Mesenchymal stem cell (in vitro differentiated cells and primary cell): ENCODE measurements around the gene CYTH1.

Experiments used
- DNase-seq: peaks from one replicate; pipeline ENCODE4 v3.0.0-alpha.2; 2013
- H2AFZ ChIP-seq: one replicate; pipeline ENCODE4 v1.6.1; 2013; ENCODE audit warnings: low read depth, mild to moderate bottlenecking, control low read depth, inconsistent platforms, low read length, moderate library complexity
- H2AK5ac ChIP-seq: 2 replicates; pipeline ENCODE4 v1.6.1; 2013; ENCODE audit warnings: low read length, moderate library complexity, mild to moderate bottlenecking, inconsistent platforms; ENCODE audit not compliant: severe bottlenecking
- H2BK120ac ChIP-seq: one replicate; pipeline ENCODE4 v1.6.1; 2013; ENCODE audit warnings: low read depth, mild to moderate bottlenecking, inconsistent platforms, low read length, moderate library complexity
- H2BK12ac ChIP-seq, 2 experiments: one replicate each; pipeline ENCODE4 v1.6.1; 2013; ENCODE audit warnings: inconsistent platforms in 2 of 2, low read length in 2 of 2, mild to moderate bottlenecking in 2 of 2, moderate library complexity in 2 of 2, control low read depth in 1 of 2
- H2BK15ac ChIP-seq: one replicate; pipeline ENCODE4 v1.6.1; 2013; ENCODE audit warnings: mild to moderate bottlenecking, low read depth, inconsistent platforms; ENCODE audit not compliant: poor library complexity, severe bottlenecking
- H2BK5ac ChIP-seq: 2 replicates; pipeline ENCODE4 v1.6.1; 2013; ENCODE audit warnings: low read depth, mild to moderate bottlenecking, low read length, control low read depth, inconsistent platforms; ENCODE audit not compliant: poor library complexity, severe bottlenecking
- H3K14ac ChIP-seq, 2 experiments: one replicate each; pipeline ENCODE4 v1.6.1; 2013; ENCODE audit warnings: inconsistent platforms in 2 of 2, low read length in 2 of 2, control low read depth in 1 of 2, mild to moderate bottlenecking in 1 of 2, moderate library complexity in 1 of 2
- H3K18ac ChIP-seq, 2 experiments: one replicate each; pipeline ENCODE4 v1.6.1; 2013; ENCODE audit warnings: inconsistent platforms in 2 of 2, low read length in 2 of 2, control low read depth in 1 of 2, low read depth in 1 of 2, mild to moderate bottlenecking in 1 of 2
- H3K23ac ChIP-seq, 2 experiments: one replicate each; pipeline ENCODE4 v1.6.1; 2013; ENCODE audit warnings: inconsistent platforms in 2 of 2, low read length in 2 of 2, mild to moderate bottlenecking in 2 of 2, moderate library complexity in 2 of 2, control low read depth in 1 of 2
- H3K27ac ChIP-seq: 2 replicates; pipeline ENCODE4 v1.5.1; 2013; ENCODE audit warnings: mild to moderate bottlenecking, moderate library complexity, low read length, control low read depth, inconsistent platforms; ENCODE audit not compliant: poor library complexity, severe bottlenecking
- H3K27me3 ChIP-seq, 2 experiments: 2 replicates each; pipeline versions ENCODE4 v1.6.1 to v1.7.0; 2013; ENCODE audit warnings: low read length in 2 of 2, mild to moderate bottlenecking in 2 of 2, moderate library complexity in 2 of 2, control low read depth in 1 of 2, inconsistent platforms in 1 of 2; ENCODE audit not compliant: control insufficient read depth in 1 of 2, insufficient read depth in 1 of 2
- H3K36me3 ChIP-seq, 2 experiments: 2 replicates each; pipeline versions ENCODE4 v1.6.1 to v1.7.0; 2013; ENCODE audit warnings: low read length in 2 of 2, control low read depth in 1 of 2, inconsistent platforms in 1 of 2, low read depth in 1 of 2, mild to moderate bottlenecking in 1 of 2; ENCODE audit not compliant: insufficient read depth in 2 of 2, control insufficient read depth in 1 of 2
- H3K4ac ChIP-seq, 2 experiments: one replicate each; pipeline ENCODE4 v1.6.1; 2013; ENCODE audit warnings: inconsistent platforms in 2 of 2, low read length in 2 of 2, mild to moderate bottlenecking in 2 of 2, moderate library complexity in 2 of 2, control low read depth in 1 of 2, low read depth in 1 of 2
- H3K4me1 ChIP-seq: 2 replicates; pipeline ENCODE4 v1.6.1; 2013; ENCODE audit warnings: low read depth, low read length, control low read depth; ENCODE audit not compliant: control insufficient read depth, insufficient read depth
- H3K4me2 ChIP-seq: 2 replicates; pipeline ENCODE4 v1.6.1; 2013; ENCODE audit warnings: low read length, mild to moderate bottlenecking, inconsistent platforms; ENCODE audit not compliant: poor library complexity, severe bottlenecking
- H3K4me3 ChIP-seq, 2 experiments: 2 replicates each; pipeline versions ENCODE4 v1.5.1 to v1.7.0; 2013; ENCODE audit warnings: low read length in 2 of 2, mild to moderate bottlenecking in 2 of 2, control low read depth in 1 of 2, low read depth in 1 of 2; ENCODE audit not compliant: insufficient read depth in 1 of 2
- H3K79me1 ChIP-seq: replicated peaks from 2 replicates; pipeline ENCODE4 v1.6.1; 2013; ENCODE audit warnings: mild to moderate bottlenecking, control low read depth, low read length, inconsistent platforms; ENCODE audit not compliant: poor library complexity, severe bottlenecking
- H3K9ac ChIP-seq: 2 replicates; pipeline ENCODE4 v1.7.0; 2013; ENCODE audit warnings: mild to moderate bottlenecking, low read length, moderate library complexity
- H3K9me3 ChIP-seq: 2 replicates; pipeline ENCODE4 v1.7.0; 2013; ENCODE audit warnings: mild to moderate bottlenecking, low read length; ENCODE audit not compliant: control insufficient read depth
- H4K8ac ChIP-seq: one replicate; pipeline ENCODE4 v1.6.1; 2013; ENCODE audit warnings: inconsistent platforms, mild to moderate bottlenecking, low read length, moderate library complexity
- H4K91ac ChIP-seq: one replicate; pipeline ENCODE4 v1.6.1; 2013; ENCODE audit warnings: mild to moderate bottlenecking, low read length, inconsistent platforms
- WGBS: methylation state at CpG from one replicate; pipeline ENCODE4 v1.1.7; 2013; ENCODE audit warnings: mixed read lengths; 5-methylcytosine and 5-hydroxymethylcytosine counted together

CYTH1 gene

DNA sequence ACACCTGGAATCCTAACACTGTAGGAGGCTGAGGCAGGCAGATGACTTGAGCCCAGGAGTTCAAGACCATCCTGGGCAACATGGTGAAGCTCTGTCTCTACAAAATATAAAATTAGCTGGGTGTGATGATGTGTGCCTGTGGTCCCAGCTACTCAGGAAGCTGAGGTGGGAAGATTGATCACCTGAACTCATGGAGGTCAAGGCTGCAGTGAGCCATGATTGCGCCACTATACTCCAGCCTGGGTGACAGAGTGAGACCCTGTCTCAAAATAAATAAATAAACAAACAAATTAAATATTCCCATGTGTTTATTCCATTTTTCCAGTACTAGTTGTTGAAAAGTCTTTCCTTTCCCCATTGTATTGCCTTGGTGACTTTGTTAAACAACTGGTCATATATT, 130.0 kb downstream of the CYTH1 start:
- Histone ChIP-seq H3K4me1 (no peaks in the 10 kb centered on the region), H2BK120ac (no peak overlapping the region), H2BK5ac (no peak overlapping the region), H3K36me3 (no peaks in the 10 kb centered on the region), H3K79me1 (no peaks in the 10 kb centered on the region), H2BK12ac (no peak overlapping the region), H3K27ac (no peak overlapping the region), H4K8ac (no peak overlapping the region), H3K9me3 (no peaks in the 10 kb centered on the region), H3K23ac (no peak overlapping the region), H3K4me2 (no peak overlapping the region), H2AK5ac (no peak overlapping the region), H2BK15ac (no peak overlapping the region), H3K14ac (no peak overlapping the region), H4K91ac (no peak overlapping the region), H2AFZ (no peak overlapping the region), H3K18ac (no peak overlapping the region), H3K9ac (no peak overlapping the region), H3K4ac (no peak overlapping the region), H3K4me3 (no peak overlapping the region), H3K27me3 (peaks cover 0 to 11% of the 10 kb centered on the region in 2 experiments)
- WGBS, result no CpG with 5 or more reads among the region's 1 CpG
- no peak for DNase-seq

DNA sequence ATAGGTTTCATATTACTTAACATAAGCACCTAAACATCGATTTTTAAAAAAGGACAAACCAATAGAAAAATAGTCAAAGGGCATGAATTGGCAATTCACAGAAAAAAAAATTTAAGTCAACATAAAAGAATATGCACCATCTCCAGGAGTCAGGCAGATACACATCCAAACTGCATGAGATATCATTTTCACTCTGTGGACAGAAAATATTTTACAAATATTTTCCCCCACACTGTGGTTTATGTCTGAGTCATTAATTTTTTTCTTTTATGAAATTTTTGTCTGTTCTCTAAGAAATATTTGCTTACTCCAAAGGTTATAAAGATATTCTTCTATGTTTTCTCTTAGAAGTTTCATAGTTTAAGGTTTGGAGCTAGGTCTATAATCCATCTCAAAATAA, 130.5 kb downstream of the CYTH1 start:
- H3K9ac ChIP-seq, result no peak overlapping the region
- 67% methylated on average over 1 of the region's 1 CpG for WGBS

DNA sequence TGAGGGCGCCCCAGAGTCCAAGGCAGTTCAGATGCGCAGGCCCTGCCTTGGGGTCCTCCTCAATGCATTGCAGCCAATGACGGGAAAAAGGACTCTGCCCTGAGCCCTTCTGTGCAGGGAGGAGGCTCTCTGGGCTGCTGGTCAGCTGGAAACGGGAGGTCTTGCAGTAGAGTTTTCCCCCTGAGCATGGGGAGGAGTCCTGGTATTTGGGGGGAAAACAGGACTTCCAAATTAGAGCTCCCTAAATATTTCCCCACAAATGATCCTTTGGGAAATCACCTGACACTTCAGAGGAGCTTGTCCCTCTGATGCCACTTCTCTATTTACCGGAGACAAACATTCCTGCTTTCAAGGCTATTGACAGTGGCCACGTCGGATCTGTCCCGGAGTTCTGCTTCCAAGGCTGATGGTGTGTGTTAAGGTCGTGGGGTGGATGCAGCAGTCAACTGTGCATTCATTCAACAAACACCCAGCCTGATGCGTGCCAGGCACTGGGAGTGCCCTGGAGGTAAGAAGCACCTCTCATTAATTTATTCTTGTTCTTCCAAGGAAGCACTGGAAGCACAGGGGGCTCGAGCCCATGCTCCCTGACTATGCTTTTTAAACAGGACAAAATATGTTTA, 131.9 kb downstream of the CYTH1 start:
- Histone ChIP-seq H3K14ac (no peak overlapping the region), H3K23ac (no peak overlapping the region), H4K91ac (no peak overlapping the region), H2BK5ac (no peak overlapping the region), H3K4me2 (no peak overlapping the region), H2BK120ac (no peak overlapping the region), H2BK12ac (no peak overlapping the region), H3K4ac (no peak overlapping the region), H2AK5ac (no peak overlapping the region), H3K27me3 (peaks cover 0 to 6% of the 10 kb centered on the region in 2 experiments), H3K79me1 (no peaks in the 10 kb centered on the region), H2BK15ac (no peak overlapping the region), H4K8ac (no peak overlapping the region), H3K4me1 (no peaks in the 10 kb centered on the region), H3K9ac (no peak overlapping the region), H3K4me3 (no peak overlapping the region), H3K18ac (no peak overlapping the region), H3K9me3 (no peaks in the 10 kb centered on the region), H2AFZ (no peak overlapping the region), H3K36me3 (no peaks in the 10 kb centered on the region), H3K27ac (no peak overlapping the region)
- WGBS, result 70% methylated on average over 9 of the region's 11 CpGs
- no peak for DNase-seq

More for the DNA sequence above, 130.5 kb downstream of the CYTH1 start:
- H3K27ac ChIP-seq, result no peak overlapping the region
- H3K23ac ChIP-seq, result no peak overlapping the region
- H3K4ac ChIP-seq, result no peak overlapping the region
- no peak overlapping the region for H3K4me3 ChIP-seq
- H2BK120ac ChIP-seq, result no peak overlapping the region
- no peak overlapping the region for H2BK15ac ChIP-seq
- peaks cover 0 to 11% of the 10 kb centered on the region in 2 experiments for H3K27me3 ChIP-seq
- no peaks in the 10 kb centered on the region for H3K36me3 ChIP-seq
- no peaks in the 10 kb centered on the region for H3K4me1 ChIP-seq
- H3K9me3 ChIP-seq, result no peaks in the 10 kb centered on the region
- no peaks in the 10 kb centered on the region for H3K79me1 ChIP-seq
- H2BK12ac ChIP-seq, result no peak overlapping the region
- no peak overlapping the region for H4K91ac ChIP-seq
- H2AK5ac ChIP-seq, result no peak overlapping the region
- no peak overlapping the region for H3K14ac ChIP-seq
- H2BK5ac ChIP-seq, result no peak overlapping the region
- no peak overlapping the region for H3K4me2 ChIP-seq
- H2AFZ ChIP-seq, result no peak overlapping the region
- no peak overlapping the region for H4K8ac ChIP-seq
- H3K18ac ChIP-seq, result no peak overlapping the region
- DNase-seq, result no peak

DNA sequence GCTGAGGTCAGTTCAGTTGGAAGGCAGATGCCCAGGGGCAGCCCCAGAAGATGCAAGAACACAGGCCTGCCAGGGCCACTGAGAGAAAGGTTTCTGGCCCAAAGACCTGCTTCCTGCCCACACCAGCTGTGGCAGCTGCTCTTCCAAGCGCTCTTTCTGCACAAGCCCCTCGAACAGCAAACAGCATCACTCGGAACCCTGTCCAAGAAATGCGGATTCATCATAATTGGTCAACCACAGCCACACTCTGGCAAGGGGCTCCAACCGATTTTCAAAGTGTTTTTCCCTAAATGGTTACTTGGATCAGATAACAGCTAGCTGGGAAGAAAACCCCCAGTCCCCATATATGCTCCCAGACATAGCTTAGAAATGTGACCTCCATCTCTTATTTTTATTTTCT, 133.8 kb downstream of the CYTH1 start:
- Histone ChIP-seq H3K14ac (peak overlapping the region in 1 of 2 experiments; percentile 28), H4K8ac (no peak overlapping the region), H3K27me3 (peaks cover 0 to 9% of the 10 kb centered on the region in 2 experiments), H2BK15ac (no peak overlapping the region), H3K79me1 (no peaks in the 10 kb centered on the region), H3K4ac (no peak overlapping the region), H3K9me3 (no peaks in the 10 kb centered on the region), H3K4me3 (no peak overlapping the region), H3K18ac (no peak overlapping the region), H3K9ac (no peak overlapping the region), H3K4me1 (no peaks in the 10 kb centered on the region), H2AFZ (no peak overlapping the region), H3K4me2 (no peak overlapping the region), H2AK5ac (no peak overlapping the region), H2BK5ac (no peak overlapping the region), H2BK12ac (no peak overlapping the region), H2BK120ac (no peak overlapping the region), H3K23ac (no peak overlapping the region), H3K27ac (no peak overlapping the region), H3K36me3 (no peaks in the 10 kb centered on the region), H4K91ac (no peak overlapping the region)
- no peak for DNase-seq
- WGBS, result 81% methylated on average over 5 of the region's 5 CpGs
